HG03025 (cell line): ENCODE data around the gene CEBPE.

ENCODE experiments used
- ATAC-seq: cut with Tn5 transposase; IDR thresholded peaks from one replicate; pipeline ENCODE4 v1.9.1; 2021; ENCODE audit warnings: mild to moderate bottlenecking, moderate library complexity; ENCODE audit not compliant: unreplicated experiment, low FRiP score

Gene CEBPE

DNA sequence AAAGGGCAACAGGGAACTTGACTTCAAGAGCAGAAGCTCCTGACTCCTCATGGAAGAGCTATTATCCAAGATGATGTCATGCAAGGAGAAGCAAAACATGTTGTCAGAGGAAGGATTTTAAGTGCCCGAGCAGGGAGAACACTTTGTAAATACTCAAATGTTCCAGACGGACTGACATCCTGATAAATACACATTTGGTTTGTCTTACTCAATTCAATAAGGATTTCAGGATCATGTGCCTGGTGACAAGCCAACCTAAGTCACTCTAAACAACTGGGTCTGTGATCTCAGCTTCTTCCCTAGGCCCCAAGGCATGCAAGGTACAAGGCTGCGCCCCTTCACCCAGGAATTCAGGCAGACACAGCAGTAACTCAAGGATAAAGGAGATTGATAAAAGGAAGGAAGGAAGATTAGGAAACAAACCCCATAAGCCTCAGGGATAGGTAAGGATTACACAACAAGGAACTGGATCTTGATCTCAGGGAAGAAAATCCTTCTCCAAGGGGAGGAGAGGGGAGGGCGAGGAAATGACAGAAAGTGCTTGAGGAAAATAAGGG is 26.8 kb upstream of the CEBPE start:
- no peak for ATAC-seq

DNA sequence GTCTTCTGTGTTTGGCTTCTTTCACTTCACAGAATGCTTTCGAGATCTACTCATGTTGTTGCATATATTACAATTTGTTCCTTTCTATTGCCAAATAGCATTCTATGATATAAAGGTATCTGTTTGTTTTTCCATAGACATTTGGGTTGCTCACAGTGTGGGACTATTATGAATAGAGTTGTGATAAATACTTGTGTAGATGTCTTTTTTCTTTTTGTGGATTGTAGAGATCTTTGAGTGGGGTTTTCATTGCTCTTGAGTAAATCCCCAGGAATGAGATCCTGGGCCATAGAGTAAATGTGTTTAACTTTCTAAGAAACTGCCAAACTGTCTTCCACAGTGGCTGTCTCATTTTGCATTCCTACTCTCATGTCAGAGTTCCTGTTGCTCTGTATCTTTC is 24.9 kb upstream of the CEBPE start:
- no peak for ATAC-seq

DNA sequence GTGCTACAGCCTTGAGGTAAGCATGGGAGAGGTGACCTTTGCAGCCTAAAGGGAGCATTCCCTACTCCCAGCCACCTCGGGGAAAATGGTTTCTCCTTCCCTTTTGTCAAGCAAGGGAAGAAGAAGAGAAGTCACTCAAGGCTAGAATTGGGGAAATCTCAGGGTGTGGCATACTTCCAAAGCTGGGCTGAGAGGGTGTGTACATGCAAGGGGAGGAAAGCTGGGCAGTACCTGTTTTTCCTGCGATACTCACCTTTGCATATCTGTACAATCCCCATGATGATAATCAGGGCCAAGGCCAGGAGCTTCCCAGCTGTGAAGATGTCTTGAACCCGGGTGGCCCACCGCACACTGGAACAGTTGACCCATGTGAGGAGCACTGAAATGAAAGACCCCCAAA is 23.8 kb upstream of the CEBPE start:
- ATAC-seq: no peak

DNA sequence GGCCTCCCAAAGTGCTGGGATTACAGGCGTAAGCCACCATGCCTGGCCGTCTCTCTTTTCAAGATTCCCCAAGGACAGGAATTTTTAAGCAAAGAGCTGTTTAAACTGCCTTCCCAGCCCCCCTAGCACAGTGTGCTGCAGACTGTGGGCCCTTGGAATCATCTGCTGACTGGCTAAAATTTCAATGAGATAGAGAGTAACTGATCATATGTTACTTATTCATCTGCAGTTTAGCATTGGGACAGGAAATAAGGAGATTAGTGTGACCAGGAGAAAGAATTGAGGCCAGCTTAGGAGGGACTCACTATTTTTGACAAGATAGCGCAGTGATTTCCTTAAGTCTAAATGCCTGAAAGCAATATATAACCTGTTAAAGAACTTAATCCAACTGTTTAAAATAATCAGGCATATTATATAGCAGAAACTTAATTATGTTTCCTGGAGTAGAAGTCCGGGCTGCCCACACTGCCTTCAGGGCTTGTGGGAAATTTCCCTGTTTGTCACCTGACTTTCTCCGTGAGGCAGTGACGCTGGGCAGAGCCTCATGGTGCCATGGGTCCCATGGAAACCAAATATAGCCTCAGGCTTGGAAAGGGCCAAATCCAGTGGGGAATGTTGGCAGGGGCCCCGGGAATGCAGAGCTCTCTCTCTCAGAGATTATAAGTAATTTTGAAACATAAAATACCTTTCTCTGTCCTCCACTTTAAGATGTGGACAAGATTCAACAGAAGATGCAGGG is 22.8 kb upstream of the CEBPE start:
- ATAC-seq: no peak

DNA sequence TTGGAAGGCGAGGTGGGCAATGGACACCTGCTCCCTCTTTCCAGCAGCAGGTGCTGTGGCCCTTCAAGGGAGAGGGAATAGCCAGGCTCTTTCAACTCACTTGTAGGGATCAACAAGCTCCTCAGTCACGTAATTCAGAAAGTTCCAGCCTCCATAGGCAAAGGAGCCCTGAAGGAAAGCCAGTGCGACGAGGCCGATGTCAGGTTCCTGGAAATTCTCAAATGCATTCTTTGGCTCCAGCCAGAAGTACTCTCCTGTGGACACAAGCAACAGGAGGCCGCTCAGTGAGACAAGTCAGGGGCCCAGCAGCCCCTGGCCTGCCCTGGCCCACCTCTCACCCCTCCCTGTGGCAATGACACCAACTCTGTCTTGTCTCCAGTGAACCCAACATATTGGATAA is 21.3 kb upstream of the CEBPE start:
- ATAC-seq: no peak

DNA sequence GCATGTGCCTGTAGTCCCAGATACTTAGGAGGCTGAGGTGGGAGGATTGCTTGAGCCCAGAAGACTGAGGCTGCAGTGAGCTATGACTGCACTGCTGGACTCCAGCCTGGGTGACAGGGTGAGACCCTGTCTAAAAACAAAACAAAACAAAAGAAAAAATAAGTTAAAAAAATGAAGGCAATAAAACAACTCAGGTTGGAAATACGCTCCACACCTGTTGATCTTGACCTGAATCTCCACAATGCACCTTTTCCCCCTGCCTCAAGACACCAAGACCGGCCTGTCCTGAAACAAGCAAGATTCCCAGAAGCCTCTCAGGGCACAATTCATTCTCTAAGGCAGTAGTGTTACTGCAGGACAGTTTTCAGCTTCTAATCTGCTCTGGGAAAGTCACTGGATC is 20.8 kb upstream of the CEBPE start:
- no peak for ATAC-seq

DNA sequence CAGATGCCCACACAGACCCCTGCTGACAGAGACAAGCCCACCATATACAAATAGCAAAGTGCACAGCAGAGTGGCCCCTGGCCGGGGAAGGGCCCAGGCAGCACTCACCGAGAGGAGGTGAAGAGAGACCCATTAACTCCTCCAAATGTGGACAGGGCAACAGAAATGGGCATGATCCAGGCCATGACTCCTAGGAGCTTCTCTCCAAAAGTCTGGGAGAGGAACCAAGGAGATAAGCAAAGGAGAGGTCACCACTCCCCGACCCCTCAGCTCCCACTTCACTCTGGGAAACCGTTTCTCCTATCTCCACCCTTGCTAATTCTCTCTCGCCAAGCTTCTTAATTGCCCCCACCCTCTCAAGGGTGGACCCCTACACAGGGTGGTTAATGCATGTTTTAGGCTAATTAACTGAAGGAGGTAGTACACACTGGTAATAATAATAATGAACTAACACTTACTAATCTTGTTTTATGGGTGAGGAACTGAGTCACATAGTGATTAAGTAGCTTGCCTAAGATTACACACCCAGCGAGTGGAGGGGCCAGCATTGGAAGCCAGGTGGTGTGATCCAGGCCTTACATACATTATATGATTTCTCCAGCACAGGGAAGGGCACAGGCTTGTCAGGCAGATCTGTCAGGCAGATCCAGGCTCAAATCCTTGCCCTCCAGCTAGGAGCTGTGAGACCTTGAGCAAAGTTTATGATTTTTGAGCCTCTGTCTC is 18.9 kb upstream of the CEBPE start:
- ATAC-seq: no peak

DNA sequence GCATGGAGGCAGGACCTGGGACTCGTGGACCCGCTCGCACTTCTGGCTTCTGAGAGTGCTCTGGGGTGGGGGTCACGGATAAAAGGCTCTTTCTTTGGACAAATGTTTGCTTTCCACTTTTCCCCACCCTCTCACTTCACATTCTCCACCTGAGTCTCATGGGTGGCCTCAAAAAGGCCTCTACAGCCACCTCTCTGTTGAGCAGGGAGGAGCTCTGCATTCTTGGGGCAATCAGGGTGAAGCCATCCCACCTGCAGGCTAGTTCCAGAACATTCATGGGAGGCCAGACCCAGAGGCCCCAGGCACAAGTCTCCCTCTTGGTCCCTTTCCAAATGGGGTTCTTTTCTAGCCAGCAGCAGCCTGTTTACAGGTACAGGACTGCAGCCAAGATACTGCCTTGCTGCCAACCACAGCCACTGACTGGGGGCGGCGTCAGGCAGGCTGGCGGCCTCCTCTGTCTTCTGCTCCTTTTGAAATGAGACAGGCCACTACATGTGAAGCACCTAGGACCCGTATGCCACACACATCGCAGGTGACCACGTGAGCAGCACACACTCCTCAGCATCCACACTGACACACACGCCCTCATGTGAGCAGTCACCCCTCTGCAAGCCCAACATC is 18.2 kb upstream of the CEBPE start:
- ATAC-seq: no peak

DNA sequence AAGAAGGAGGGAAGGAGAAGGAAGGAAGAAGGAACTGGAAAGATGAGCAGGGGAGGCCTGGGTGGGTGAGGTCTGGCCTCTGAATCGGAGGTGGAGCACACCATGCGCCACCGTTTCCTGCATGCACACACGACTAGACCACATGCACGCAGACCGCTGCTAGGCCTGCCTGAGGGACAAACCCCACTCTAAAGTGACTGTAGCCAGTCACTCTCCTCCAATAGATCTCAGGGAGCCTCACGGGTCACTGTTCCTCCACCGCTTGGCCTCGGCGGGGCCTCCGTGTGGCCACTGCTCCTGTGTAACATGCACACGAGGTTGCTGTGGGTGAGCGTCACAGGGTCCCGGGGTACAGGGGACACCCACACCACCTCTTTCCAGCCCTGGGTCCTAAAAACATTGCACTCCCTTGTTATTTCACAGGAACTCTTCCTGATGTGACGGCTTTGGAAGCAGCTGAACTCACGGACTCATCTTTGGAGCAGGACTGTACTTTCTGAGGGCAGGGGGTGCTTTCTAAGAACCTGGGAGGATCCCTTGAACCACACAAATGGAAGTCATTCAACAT is 17.6 kb upstream of the CEBPE start:
- no peak for ATAC-seq

DNA sequence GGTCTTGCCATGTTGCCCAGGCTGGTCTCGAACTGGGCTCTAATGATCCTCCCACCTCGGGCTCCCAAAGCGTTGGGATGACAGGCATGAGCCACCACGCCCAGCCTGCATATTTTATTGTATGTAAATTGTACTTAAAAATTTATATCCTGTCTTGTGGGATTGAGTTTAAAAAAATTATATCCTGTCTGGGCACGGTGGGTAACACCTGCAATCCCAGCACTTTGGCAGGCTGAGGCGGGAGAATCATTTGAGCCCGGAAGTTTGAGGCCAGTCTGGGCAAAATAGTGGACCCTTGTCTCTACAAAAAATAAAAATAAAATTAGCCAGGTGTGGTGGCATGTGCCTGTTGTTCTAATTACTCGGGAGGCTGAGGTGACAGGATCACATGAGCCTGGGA is 13.9 kb upstream of the CEBPE start:
- ATAC-seq: no peak

DNA sequence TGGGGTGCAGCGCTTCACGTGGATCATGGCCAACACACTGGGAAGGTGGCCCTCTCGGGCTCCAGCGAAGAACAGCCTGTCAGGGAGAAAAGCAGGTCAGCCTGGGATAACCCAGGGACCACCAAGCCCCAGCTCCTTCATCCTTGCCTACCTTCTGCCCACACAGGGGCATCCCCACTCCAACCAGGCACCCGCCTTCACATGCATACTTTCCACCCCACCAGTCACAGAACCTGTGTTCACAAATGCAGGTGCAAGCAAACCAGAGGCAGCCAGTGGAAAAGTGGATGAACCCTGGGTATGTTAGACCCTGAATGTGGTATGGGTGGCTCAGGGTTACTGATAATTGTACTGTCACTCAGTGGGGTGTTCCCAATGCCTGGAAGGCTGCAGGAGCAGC is 12.4 kb upstream of the CEBPE start:
- no peak for ATAC-seq

DNA sequence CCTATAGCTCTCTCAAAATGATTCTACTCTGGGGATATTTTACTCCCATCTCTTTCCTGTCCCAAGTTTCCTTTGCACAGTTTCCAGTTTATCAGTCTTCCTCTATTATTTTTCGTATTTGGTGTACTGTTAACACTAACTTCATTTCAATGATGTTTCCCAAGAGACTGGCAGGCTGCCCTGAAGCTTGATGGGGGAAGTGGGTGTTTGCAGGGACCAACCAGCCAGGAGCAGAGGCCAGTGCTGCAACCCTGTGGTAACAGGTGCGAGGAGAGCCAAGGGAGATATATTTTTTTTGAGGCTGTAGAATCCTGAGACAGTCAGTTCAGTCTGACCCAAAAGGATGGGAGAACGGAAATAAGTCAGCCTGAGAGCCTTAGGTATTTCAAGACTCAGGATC is 11.8 kb upstream of the CEBPE start:
- ATAC-seq: no peak

DNA sequence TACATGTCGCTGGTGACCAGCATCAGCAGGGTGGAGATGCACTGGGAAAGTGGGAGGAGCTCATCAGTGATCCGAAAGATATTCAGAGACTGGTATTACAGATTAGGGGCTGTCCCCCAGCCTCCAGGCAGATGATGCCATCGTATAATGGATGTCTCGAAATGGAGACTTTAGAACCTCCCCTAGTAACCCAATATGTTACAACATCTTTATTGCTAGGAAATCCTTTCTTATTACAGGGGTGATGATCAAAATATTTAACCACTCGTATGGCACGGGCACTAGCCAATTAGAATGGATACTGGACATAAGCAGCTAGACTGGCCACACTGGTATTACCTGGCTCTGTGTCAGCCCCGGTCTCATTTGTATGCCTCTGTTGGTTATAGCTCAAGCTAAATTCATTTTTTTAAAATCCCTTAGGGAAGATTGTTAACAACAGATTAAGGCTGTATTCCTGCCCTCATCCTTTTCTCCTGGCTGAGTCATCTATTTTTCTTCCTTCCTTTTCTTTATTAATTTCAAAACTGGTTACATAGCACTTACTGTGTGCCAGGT is 10.8 kb upstream of the CEBPE start:
- no peak for ATAC-seq

DNA sequence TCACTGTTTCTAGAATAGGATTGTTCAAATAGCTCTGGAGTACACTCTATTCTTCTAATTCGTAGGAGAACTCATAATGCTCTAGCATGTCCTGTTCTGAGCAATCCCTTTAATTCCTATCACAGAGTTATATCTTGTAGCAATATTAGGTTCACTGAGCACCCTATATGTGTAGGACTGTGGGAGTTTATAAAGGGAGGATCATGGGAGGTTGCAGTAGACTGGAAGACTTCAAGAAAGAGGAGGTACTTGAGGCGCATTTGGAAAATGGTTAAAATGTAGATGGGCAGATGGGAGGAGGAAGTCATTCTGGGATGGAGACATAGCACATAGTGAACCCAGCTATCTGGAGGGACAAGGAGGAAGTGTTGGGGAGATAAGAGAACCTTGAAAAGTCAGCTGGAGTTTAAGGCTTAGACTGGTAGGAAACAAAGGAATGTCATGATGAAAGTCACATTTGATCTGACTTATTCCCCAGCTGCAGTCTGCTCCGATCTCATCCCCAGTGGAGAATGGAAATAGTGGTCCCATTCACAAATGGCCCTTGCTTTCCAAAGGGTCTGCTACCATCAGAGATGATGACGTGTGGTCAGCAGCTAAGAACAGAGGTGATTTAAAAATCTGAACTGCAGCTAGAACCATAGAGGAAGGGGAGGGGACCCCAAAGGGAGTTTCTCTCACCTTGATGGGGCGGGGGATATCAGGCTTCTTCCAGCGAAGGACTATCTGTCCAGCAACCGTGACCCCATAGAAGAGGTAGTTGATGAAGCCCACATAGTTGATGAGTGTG is 10.1 kb upstream of the CEBPE start:
- ATAC-seq: no peak

DNA sequence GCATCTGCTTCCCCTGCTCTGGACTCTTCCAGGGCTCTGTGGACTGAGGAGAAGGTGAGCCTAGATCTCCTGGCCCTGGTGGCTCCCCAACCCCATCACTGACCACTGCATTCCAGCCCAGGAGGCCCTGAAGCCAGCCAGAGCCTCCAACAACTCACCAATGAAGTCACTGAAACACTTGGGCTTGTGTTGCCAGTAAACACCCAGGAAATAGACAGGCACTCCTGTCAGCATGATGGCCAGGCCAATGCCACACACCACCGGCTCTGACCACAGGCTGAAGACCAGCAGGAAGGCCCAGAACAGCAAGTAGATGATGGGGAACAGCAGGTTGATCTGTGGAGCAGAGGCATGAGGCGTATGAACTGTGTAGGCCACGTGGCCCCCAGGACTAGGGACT is 8.8 kb upstream of the CEBPE start:
- ATAC-seq: no peak

DNA sequence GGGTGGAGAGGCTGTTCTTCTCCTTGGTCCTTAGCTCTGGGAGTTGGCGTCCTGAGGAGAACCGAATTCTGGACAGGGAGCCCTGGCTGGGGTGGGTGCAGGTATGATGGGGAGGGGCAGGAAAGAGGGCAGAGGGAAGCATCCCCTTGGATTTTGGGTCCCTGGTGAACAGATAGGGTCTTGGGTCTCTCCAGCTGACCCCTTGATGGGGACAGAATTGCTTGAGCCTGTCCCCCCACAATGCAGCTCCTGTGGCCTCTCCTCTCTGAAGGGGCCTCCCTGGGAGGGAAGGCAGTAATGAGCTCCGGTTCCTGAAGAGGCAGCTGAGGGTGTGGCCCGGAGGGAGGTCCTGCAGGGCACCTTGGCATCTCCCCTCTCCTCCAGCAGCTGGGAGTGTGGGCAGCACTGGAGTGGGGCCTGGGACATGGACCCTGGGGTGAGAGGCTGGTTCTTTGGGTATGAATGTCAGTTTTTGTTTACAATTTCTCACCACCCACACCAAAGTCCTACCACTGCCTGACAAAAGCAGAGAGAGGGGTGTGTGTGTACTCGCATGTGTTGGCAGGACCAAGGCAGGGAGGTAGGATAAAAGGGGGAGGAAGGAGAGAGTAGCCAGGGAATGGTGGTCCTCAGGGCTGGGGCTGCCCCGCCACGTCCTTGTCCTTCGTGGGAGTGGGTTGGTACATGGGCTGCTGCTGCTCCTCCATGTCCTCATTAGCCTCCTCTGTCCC is 7.7 kb upstream of the CEBPE start:
- no peak for ATAC-seq

DNA sequence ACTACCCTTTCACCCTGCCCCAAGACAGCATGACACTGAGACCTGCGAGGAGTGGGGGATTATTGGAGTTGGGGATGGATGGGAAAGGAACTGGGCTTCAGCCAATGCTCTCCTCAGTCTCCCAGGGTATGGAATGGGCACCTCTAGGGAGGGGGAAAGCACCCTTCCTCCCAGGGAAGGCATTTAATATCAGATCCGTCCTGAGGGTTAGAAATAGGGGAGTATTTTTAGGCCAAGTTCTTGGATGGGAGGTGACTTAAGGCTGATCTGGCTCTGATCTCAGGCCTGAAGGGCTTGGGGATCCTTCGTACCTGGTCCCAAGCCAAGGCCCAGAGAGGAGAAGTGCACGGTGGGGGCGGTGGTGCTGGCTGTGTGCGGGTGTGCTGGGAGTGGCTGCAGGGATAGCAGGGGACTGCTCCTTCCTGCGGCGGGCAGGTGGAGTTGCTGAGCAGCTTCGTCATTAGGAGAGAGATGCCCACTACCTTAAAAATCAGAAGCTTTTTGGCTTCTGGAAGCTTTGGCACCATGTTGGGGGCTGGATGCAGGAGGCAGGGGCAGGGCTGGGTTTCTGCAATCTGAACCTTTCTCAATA is 7.0 kb upstream of the CEBPE start:
- no peak for ATAC-seq

DNA sequence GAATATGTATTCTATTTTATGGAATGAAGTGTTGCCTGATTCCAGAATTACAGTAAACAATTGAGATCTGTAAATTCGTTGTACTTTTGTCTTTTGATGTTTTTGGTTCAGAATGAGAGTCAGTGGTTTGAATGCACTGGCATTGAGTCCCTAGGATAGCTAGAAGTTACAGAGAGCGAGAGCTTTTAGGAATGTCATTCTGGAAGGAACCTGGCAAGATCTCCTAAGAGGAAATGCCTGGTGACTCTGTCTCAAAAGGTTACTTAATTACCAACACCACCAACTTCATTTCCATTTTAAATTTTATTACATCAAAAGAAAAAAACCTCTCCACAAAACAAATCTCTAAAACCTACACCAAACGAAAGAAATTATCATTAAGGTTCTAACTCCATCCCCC is 6.0 kb upstream of the CEBPE start:
- ATAC-seq: no peak

DNA sequence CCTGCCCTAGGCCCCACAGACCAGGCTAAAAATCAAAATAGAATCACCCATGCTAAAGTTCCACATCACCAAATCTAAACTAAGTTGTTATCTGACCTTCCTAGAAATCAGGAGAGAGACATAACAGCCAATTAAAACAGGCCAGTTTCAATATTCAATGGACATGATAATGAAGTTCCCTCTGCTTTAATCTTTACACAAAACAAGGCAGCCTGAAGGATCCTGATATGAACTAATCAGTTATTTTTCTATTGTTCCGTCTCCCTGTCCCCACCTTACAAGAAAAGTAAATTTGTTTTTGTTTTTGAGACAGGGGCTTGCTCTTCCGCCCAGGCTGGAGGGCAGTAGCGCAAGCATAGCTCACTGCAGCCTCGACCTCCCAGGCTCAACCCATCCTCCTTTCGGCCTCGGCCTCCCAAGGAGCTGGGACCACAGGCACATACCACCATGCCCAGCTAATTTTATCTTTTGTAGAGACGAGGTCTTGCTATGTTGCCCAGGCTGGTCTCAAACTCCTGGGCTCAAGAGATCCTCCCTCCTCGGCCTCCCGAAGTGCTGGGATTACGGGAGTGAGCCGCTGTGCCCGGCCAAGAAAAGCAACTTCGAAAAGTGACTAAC is 5.4 kb upstream of the CEBPE start:
- ATAC-seq: no peak
